AG08396 (cell line): ENCODE results near the gene FNDC3B.
"Not testable (repeated sequence)": the region's sequence is repeated elsewhere in the genome, so short reads cannot be mapped to it uniquely, and the experiment has no call there.

Source experiments
- DNase-seq: peaks from one replicate; pipeline ENCODE4 v3.0.0; 2012; ENCODE audit warnings: low spot score, mixed read lengths

Gene FNDC3B

DNA sequence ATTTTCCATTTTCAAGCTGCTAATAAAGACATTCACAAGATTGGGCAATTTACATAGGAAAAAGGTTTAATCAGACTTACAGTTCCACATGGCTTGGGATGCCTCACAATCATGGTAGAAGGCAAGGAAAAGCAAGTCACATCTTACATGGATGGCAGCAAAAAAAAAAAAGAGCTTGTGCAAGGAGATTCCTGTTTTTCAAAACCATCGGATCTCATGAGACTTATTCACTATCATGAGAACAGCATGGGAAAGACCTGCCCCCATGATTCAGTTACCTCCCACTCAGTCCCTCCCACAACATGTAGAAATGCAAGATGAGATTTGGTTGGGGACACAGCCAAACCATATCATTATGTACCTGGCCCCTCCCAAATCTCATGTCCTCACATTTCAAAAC is 202.0 kb downstream of the FNDC3B start:
- DNase-seq = no peak

DNA sequence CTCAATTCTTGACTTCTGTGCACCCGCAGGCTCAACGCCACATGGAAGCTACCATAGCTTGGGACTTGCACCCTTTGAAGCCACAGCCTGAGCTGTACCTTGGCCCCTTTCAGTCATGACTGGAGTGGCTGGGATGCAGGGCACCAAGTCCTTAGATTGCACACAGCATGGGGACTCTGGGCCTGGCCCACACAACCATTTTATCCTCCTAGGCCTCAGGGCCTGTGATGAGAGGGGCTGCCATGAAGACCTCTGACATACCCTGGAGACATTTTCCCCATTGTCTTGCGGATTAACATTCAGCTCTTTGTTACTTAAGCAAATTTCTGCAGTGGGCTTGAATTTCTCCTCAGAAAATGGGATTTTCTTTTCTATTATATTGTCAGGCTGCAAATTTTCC is 203.1 kb downstream of the FNDC3B start:
- not testable (repeated sequence) for DNase-seq

- not testable (repeated sequence) for DNase-seq
Measured at GRCh38 chr3:172243376-172243775, 204.0 kb downstream of the FNDC3B start.

GRCh38 chr3:172244011-172244410 is 204.6 kb downstream of the FNDC3B start:
- DNase-seq = no peak

GRCh38 chr3:172245241-172245640 is 205.9 kb downstream of the FNDC3B start:
- DNase-seq = no peak

DNA sequence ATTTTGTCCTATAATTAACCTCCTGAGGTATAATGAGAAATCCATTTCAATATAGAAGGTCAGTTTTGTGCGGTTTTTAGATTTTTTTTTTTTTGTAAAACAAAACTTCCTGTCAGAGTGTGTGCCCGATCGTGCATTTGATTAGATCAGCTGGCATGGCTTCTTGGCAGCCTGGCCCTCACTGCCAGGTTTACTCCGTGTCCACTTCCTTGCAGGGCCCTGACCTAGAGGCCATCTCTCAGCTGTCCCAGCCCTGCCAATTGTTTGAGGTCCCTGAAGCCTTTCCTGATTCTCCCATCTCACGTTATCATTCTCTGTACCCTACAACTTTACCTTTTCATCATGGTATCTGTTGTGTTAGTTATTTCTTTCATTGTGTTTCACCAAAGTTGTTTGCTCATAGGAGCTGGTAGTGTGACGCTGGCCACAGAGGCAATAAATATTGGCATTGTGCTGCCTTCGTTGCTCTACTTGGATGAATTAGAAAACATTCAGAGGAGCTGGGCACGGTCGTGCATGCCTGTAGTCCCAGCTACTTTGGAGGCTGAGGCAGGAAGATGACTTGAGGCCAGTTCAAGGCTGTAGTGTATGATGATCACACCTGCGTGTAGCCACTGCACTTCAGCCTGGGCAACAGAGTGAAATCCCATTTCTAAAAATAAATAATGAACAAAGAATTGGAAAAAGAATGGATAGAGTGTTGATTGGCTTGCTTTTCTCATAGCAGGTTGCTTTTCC is 206.9 kb downstream of the FNDC3B start:
- no peak for DNase-seq

GRCh38 chr3:172247525-172248274 is 208.3 kb downstream of the FNDC3B start:
- no peak for DNase-seq

DNA sequence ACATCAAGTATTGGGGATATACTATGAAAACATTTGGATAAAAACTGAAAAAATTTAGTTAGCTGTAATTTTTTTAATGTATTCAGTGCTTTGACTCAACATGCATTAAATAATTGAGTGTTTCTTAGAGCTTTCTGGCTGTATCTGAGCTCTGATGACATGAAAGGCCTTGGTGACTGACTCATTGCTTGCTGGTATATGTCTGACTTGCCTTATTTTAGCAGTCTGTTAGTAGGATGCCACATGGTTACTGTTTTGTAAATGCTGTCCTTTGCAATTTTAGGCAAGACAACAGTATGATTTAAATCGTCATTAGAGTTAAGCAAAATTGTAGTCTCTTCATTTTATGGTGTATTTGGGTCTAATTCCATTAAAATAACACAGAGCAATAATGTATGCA is 209.7 kb downstream of the FNDC3B start:
- peak; percentile 25 for DNase-seq

DNA sequence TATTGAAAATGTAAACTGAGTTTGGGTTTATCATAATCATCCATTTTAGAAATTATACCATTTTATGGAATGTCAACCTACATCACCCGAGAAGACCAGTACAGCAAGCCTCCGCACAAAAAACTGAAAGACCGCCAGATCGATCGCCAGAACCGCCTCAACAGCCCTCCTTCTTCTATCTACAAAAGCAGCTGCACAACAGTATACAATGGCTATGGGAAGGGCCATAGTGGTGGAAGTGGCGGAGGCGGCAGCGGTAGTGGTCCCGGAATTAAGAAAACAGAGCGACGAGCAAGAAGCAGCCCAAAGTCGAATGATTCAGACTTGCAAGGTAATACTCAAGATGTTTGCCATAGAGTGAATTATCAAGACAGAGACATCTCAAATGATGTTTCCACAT is 211.8 kb downstream of the FNDC3B start:
- no peak for DNase-seq

GRCh38 chr3:172253200-172253599 is 213.8 kb downstream of the FNDC3B start:
- DNase-seq = no peak

- no peak for DNase-seq
Measured at GRCh38 chr3:172254542-172254941, 215.2 kb downstream of the FNDC3B start.

GRCh38 chr3:172255321-172255720 is 215.9 kb downstream of the FNDC3B start:
- DNase-seq = not testable (repeated sequence)

GRCh38 chr3:172256101-172256734 is 216.8 kb downstream of the FNDC3B start:
- DNase-seq = no peak

DNA sequence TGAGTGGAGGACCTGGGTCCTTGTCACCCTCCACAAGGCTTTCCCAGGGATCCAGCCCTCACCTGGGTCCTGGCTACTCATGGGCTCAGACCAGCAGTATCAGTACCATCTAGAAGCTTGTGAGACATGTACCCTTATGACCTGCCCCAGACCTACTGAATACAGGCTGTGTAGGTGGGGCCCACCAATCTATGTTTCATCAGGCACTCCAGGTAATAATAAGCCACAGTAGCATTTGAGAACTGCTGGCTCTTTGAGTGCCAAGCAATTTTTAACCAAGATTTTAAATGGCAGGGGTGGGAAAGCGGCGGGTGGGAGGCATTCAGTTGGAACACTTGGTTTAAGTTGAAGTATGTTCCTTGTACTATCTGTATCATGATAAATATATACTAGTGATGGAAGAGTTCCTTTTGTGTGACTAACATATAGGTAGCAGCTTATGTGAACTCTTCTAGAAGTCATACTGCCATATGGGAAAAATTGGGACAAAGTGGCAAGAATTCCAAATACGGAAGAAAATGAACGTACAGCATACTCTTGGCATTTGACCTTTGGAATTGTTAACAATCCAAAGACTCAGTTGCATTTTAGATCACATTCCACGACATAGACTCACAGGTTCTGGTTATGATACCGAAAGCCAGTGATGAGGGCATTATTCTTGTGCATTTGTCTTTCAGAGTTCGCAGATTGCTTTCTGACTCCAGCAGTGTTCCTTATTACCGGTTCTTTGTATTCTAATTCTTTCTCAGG is 218.4 kb downstream of the FNDC3B start:
- no peak for DNase-seq

GRCh38 chr3:172258624-172259023 is 219.2 kb downstream of the FNDC3B start:
- DNase-seq = no peak

- DNase-seq = no peak
Measured at GRCh38 chr3:172259111-172259541, 219.7 kb downstream of the FNDC3B start.

DNA sequence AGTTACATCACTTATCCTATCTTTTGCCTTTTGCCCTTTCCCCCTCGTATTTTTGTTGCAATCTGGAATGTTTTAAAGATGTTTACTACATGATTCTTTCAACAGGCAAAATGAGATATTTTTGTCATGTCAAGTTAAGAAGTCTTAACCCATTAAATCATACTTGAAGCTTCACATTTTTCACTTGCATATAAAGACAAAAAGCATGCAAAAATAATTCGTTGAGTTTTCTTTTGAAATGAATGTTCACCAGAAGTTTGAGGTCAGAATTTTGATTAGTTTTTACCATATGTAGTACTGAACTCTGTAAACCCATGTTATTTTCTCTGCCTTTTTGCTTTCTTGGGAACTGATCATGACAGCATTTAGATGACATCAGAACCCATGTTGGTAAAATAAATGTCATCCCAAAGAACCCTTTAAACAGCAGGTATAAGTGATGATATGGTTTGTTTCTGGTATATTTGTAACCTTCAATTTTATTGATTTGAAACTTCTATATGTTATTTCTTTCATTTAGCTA is 220.4 kb downstream of the FNDC3B start:
- DNase-seq = no peak

- DNase-seq = no peak
Measured at GRCh38 chr3:172260381-172260780, 221.0 kb downstream of the FNDC3B start.

- DNase-seq = no peak
Measured at GRCh38 chr3:172261054-172261453, 221.7 kb downstream of the FNDC3B start.

- no peak for DNase-seq
Measured at GRCh38 chr3:172262991-172263608, 223.7 kb downstream of the FNDC3B start.

GRCh38 chr3:172263781-172264486 is 224.6 kb downstream of the FNDC3B start:
- no peak for DNase-seq
